Keratinocyte (primary cell): ENCODE measurements around the gene BCAS3.

ENCODE experiments used
- EZH2 ChIP-seq: IDR thresholded peaks from one replicate; pipeline ENCODE4 v1.6.1; 2012; ENCODE audit warnings: inconsistent platforms, mild to moderate bottlenecking, low read length, moderate library complexity
- TF ChIP-seq, protein P1 (sequence below), 3 experiments: IDR thresholded peaks in 1 of 3; conservative IDR thresholded peaks in 1 of 3; optimal IDR thresholded peaks in 1 of 3; 2 replicates in 2 of 3; 3 replicates in 1 of 3; pipeline versions ENCODE3 to v1.5.1; 2011; ENCODE audit warnings: low read length in 3 of 3, mild to moderate bottlenecking in 3 of 3, moderate library complexity in 2 of 3, control low read depth in 1 of 3, inconsistent platforms in 1 of 3; ENCODE audit not compliant: insufficient read depth in 2 of 3; ENCODE audit errors: extremely low read depth in 1 of 3

DNA sequence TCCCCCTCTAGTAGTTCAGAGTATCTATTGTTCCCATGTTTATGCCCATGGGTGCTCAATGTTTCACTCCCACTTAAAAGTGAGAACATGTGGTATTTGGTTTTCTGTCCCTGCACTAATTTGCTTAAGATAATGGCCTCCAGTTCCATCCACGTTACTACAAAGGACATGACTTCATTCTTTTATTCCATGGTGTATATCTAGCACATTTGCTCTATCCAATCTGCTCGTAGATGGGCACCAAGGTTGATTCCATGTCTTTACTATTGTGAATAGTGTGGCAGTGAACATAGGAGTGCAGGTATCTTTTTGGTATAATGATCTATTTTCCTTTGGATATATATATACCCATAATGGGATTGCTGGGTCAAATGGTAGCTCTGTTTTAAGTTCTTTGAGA lies 552.8 kb downstream of the BCAS3 start:
- TF ChIP-seq EZH2: no peak
- TF ChIP-seq, protein P1, sequence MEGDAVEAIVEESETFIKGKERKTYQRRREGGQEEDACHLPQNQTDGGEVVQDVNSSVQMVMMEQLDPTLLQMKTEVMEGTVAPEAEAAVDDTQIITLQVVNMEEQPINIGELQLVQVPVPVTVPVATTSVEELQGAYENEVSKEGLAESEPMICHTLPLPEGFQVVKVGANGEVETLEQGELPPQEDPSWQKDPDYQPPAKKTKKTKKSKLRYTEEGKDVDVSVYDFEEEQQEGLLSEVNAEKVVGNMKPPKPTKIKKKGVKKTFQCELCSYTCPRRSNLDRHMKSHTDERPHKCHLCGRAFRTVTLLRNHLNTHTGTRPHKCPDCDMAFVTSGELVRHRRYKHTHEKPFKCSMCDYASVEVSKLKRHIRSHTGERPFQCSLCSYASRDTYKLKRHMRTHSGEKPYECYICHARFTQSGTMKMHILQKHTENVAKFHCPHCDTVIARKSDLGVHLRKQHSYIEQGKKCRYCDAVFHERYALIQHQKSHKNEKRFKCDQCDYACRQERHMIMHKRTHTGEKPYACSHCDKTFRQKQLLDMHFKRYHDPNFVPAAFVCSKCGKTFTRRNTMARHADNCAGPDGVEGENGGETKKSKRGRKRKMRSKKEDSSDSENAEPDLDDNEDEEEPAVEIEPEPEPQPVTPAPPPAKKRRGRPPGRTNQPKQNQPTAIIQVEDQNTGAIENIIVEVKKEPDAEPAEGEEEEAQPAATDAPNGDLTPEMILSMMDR (optimal IDR thresholded peaks at IDR 0.05 in 1 of 3, IDR thresholded peaks at IDR 0.05 in 1 of 3, conservative IDR thresholded peaks at IDR 0.05 in 1 of 3; ENCODE audit: extremely low read depth in 1 of 3, insufficient read depth in 2 of 3, low read length in 3 of 3): no peak
